H9 (cell line): ENCODE results near the gene RSPO1. TPM values are rescaled to one million over a fixed set of nuclear protein-coding genes. Genes with fewer than 3 reads are reported as not detected.

ENCODE experiments used
- DNase-seq: peaks from one replicate; pipeline ENCODE4 v3.0.0-alpha.2; 2017
- H2AFZ ChIP-seq: one replicate; pipeline ENCODE4 v1.6.1; 2013; ENCODE audit warnings: mild to moderate bottlenecking, low read length, control low read depth, moderate library complexity
- H2AK5ac ChIP-seq: 2 replicates; pipeline ENCODE4 v1.6.1; 2013; ENCODE audit warnings: low read length, control low read depth, mixed read lengths; ENCODE audit not compliant: insufficient read length
- H2BK120ac ChIP-seq: one replicate; pipeline ENCODE4 v1.6.1; 2013; ENCODE audit warnings: low read depth, mild to moderate bottlenecking, low read length, control low read depth, inconsistent platforms; ENCODE audit not compliant: poor library complexity, severe bottlenecking
- H2BK12ac ChIP-seq: 2 replicates; pipeline ENCODE4 v1.6.1; 2013; ENCODE audit warnings: low read length, control low read depth, mixed read lengths, low read depth; ENCODE audit not compliant: insufficient read length
- H2BK15ac ChIP-seq: 2 replicates; pipeline ENCODE4 v1.6.1; 2013; ENCODE audit warnings: low read depth, low read length, control low read depth
- H2BK20ac ChIP-seq: one replicate; pipeline ENCODE4 v1.6.1; 2013; ENCODE audit warnings: low read depth, mild to moderate bottlenecking, low read length, control low read depth, inconsistent platforms; ENCODE audit not compliant: poor library complexity, severe bottlenecking
- H2BK5ac ChIP-seq: 2 replicates; pipeline ENCODE4 v1.6.1; 2013; ENCODE audit warnings: low read length, control low read depth, mixed read lengths; ENCODE audit not compliant: insufficient read length
- H3K14ac ChIP-seq: 2 replicates; pipeline ENCODE4 v1.6.1; 2013; ENCODE audit warnings: low read length, control low read depth; ENCODE audit not compliant: insufficient read depth
- H3K18ac ChIP-seq: 2 replicates; pipeline ENCODE4 v1.6.1; 2013; ENCODE audit warnings: low read depth, mild to moderate bottlenecking, mixed read lengths, low read length, control low read depth; ENCODE audit not compliant: insufficient read length
- H3K23ac ChIP-seq: 2 replicates; pipeline ENCODE4 v1.6.1; 2013; ENCODE audit warnings: low read length, control low read depth, mixed read lengths, low read depth; ENCODE audit not compliant: insufficient read length
- H3K23me2 ChIP-seq: 2 replicates; pipeline ENCODE4 v1.6.1; 2013; ENCODE audit warnings: low read depth, mild to moderate bottlenecking, mixed read lengths, low read length, control low read depth; ENCODE audit not compliant: insufficient read length, poor library complexity, severe bottlenecking
- H3K27ac ChIP-seq: 2 replicates; pipeline ENCODE4 v1.5.1; 2013; ENCODE audit warnings: low read length, control low read depth, mixed read lengths, low read depth; ENCODE audit not compliant: insufficient read length
- H3K27me3 ChIP-seq: 2 replicates; pipeline ENCODE4 v1.6.1; 2013; ENCODE audit warnings: low read length, control low read depth, inconsistent platforms; ENCODE audit not compliant: insufficient read depth
- H3K4ac ChIP-seq: 2 replicates; pipeline ENCODE4 v1.6.1; 2013; ENCODE audit warnings: low read depth, mild to moderate bottlenecking, control low read depth, inconsistent platforms, low read length, moderate library complexity
- H3K4me1 ChIP-seq: 2 replicates; pipeline ENCODE4 v1.6.1; 2013; ENCODE audit warnings: low read length, control low read depth, inconsistent platforms; ENCODE audit not compliant: insufficient read depth
- H3K4me2 ChIP-seq: 2 replicates; pipeline ENCODE4 v1.6.1; 2013; ENCODE audit warnings: low read length, control low read depth, mixed read lengths; ENCODE audit not compliant: insufficient read length, insufficient read depth
- H3K56ac ChIP-seq: 2 replicates; pipeline ENCODE4 v1.6.1; 2013; ENCODE audit warnings: low read depth, mild to moderate bottlenecking, mixed read lengths, low read length, control low read depth; ENCODE audit not compliant: insufficient read length
- H3K79me1 ChIP-seq: 2 replicates; pipeline ENCODE4 v1.6.1; 2013; ENCODE audit warnings: low read depth, mild to moderate bottlenecking, moderate library complexity, low read length, control low read depth, inconsistent platforms; ENCODE audit not compliant: insufficient read depth, poor library complexity, severe bottlenecking
- H3K79me2 ChIP-seq: 2 replicates; pipeline ENCODE4 v1.6.1; 2013; ENCODE audit warnings: low read length, control low read depth, inconsistent platforms; ENCODE audit not compliant: insufficient read depth
- H3K9ac ChIP-seq: 2 replicates; pipeline ENCODE4 v1.6.1; 2013; ENCODE audit warnings: low read length, control low read depth, mixed read lengths; ENCODE audit not compliant: insufficient read length; ENCODE audit errors: extremely low read depth
- H3K9me3 ChIP-seq: one replicate; pipeline ENCODE4 v1.6.1; 2013; ENCODE audit warnings: low read depth, low read length, inconsistent platforms; ENCODE audit not compliant: control insufficient read depth
- H3T11ph ChIP-seq: one replicate; pipeline ENCODE4 v1.6.1; 2013; ENCODE audit warnings: mild to moderate bottlenecking, low read length, control low read depth, inconsistent platforms
- H4K20me1 ChIP-seq: one replicate; pipeline ENCODE4 v1.6.1; 2013; ENCODE audit not compliant: control insufficient read depth, insufficient read length, insufficient read depth
- H4K5ac ChIP-seq: 2 replicates; pipeline ENCODE4 v1.6.1; 2013; ENCODE audit warnings: low read depth, mild to moderate bottlenecking, mixed read lengths, low read length, control low read depth; ENCODE audit not compliant: insufficient read length
- H4K8ac ChIP-seq: replicated peaks from 2 replicates; pipeline ENCODE4 v1.6.1; 2013; ENCODE audit warnings: low read length, control low read depth, mixed read lengths, low read depth; ENCODE audit not compliant: insufficient read length
- H4K91ac ChIP-seq: 2 replicates; pipeline ENCODE4 v1.6.1; 2013; ENCODE audit warnings: low read depth, mild to moderate bottlenecking, moderate library complexity, mixed read lengths, low read length, control low read depth; ENCODE audit not compliant: insufficient read length
- H3K27ac Mint-ChIP-seq, 3 experiments: 2 replicates in 2 of 3; 3 replicates in 1 of 3; pipeline ENCODE4 v1.8.0; 2020 to 2021; ENCODE audit warnings: mixed read lengths in 3 of 3, mild to moderate bottlenecking in 1 of 3, moderate library complexity in 1 of 3
- H3K27me3 Mint-ChIP-seq: 2 replicates; pipeline ENCODE4 v1.8.0; 2021; ENCODE audit warnings: low read depth, mild to moderate bottlenecking, moderate library complexity, mixed read lengths
- H3K36me3 Mint-ChIP-seq, 3 experiments: 2 replicates in 2 of 3; 3 replicates in 1 of 3; pipeline ENCODE4 v1.8.0; 2020 to 2021; ENCODE audit warnings: low read depth in 3 of 3, mixed read lengths in 3 of 3; ENCODE audit not compliant: insufficient read depth in 1 of 3
- H3K4me1 Mint-ChIP-seq, 2 experiments: 2 replicates each; pipeline ENCODE4 v1.8.0; 2020; ENCODE audit warnings: mixed read lengths in 2 of 2
- H3K4me3 Mint-ChIP-seq, 2 experiments: 2 replicates in 1 of 2; 3 replicates in 1 of 2; pipeline ENCODE4 v1.8.0; 2020 to 2021; ENCODE audit warnings: mild to moderate bottlenecking in 2 of 2, mixed read lengths in 2 of 2, moderate library complexity in 1 of 2
- H3K9me3 Mint-ChIP-seq, 2 experiments: 2 replicates in 1 of 2; 3 replicates in 1 of 2; pipeline ENCODE4 v1.8.0; 2020; ENCODE audit warnings: mild to moderate bottlenecking in 2 of 2, mixed read lengths in 2 of 2, moderate library complexity in 1 of 2
- WGBS: extraction: QIAGEN DNeasy Blood & Tissue Kit; methylation state at CpG from one replicate; pipeline ENCODE4 v1.1.7; 2013; ENCODE audit warnings: missing lambda C conversion rate, low lambda C conversion rate, mixed read lengths; ENCODE audit not compliant: insufficient read length; ENCODE audit errors: extremely low coverage; 5-methylcytosine and 5-hydroxymethylcytosine counted together
- total RNA-seq: library from RNA; stranded (reverse); gene quantifications from 2 replicates; pipeline ENCODE4 v1.2.1, GENCODE V29; 2021
- TF ChIP-seq, protein P1 (sequence below): fragments of 200-600 bp; sonication (generic); conservative IDR thresholded peaks from 3 replicates; pipeline ENCODE4 v1.8.0; 2021; ENCODE audit warnings: antibody characterized with exemption, mild to moderate bottlenecking

The RSPO1 gene
- total RNA-seq, 1 experiment from 2014 or later, result 0.35 TPM

DNA sequence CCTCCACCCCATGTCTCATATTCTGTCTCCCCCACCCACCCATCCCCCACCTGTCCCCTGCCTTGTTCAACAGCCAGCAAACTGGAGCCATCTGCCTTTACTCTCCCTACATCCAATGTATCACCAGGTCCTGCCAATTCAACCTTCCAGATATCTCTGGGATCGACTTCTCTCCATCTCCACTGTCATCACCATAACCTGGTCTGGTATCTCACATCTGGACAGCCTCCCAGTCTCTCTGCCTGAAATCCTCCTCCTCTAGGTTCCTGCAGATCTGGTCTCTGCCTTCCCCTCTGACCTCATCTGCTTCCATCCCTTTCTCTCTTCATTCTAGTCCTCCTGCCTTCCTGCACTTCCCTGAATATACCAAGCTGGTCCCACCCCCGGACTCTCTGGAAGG, 35.4 kb upstream of the RSPO1 start:
- WGBS, result no CpG with 5 or more reads among the region's 2 CpGs
- Histone ChIP-seq H2BK5ac (no peak overlapping the region), H2BK20ac (no peak overlapping the region), H3K18ac (no peak overlapping the region), H2BK15ac (no peak overlapping the region), H3K23ac (no peak overlapping the region), H2AK5ac (no peak overlapping the region), H3K79me2 (no peaks in the 10 kb centered on the region), H4K5ac (no peak overlapping the region), H2BK120ac (no peak overlapping the region), H3K4ac (no peak overlapping the region), H3K14ac (no peak overlapping the region), H4K8ac (no peak overlapping the region), H4K91ac (no peak overlapping the region), H3K56ac (no peak overlapping the region), H3K9ac (no peak overlapping the region), H3K27ac (no peak overlapping the region), H3K23me2 (no peaks in the 10 kb centered on the region), H3K79me1 (no peaks in the 10 kb centered on the region), H2AFZ (no peak overlapping the region), H3K9me3 (no peaks in the 10 kb centered on the region), H3K4me1 (no peaks in the 10 kb centered on the region), H2BK12ac (no peak overlapping the region), H3T11ph (no peak overlapping the region), H3K27me3 (no peaks in the 10 kb centered on the region), H3K4me2 (no peak overlapping the region), H4K20me1 (no peaks in the 10 kb centered on the region)
- Mint-ChIP-seq H3K4me3 (no peak overlapping the region), H3K36me3 (no peaks in the 10 kb centered on the region), H3K27ac (no peak overlapping the region), H3K4me1 (peaks cover 0 to 16% of the 10 kb centered on the region in 2 experiments; a peak in 3 of 4 replicates), H3K9me3 (no peaks in the 10 kb centered on the region), H3K27me3 (peaks cover 22% of the 10 kb centered on the region)
- TF ChIP-seq, protein P1, sequence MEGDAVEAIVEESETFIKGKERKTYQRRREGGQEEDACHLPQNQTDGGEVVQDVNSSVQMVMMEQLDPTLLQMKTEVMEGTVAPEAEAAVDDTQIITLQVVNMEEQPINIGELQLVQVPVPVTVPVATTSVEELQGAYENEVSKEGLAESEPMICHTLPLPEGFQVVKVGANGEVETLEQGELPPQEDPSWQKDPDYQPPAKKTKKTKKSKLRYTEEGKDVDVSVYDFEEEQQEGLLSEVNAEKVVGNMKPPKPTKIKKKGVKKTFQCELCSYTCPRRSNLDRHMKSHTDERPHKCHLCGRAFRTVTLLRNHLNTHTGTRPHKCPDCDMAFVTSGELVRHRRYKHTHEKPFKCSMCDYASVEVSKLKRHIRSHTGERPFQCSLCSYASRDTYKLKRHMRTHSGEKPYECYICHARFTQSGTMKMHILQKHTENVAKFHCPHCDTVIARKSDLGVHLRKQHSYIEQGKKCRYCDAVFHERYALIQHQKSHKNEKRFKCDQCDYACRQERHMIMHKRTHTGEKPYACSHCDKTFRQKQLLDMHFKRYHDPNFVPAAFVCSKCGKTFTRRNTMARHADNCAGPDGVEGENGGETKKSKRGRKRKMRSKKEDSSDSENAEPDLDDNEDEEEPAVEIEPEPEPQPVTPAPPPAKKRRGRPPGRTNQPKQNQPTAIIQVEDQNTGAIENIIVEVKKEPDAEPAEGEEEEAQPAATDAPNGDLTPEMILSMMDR, result no peak
- no peak for DNase-seq
